Stomach (tissue), 9 donors: Measurements from ENCODE around the gene PPARA. TPM values are rescaled to one million over a fixed set of nuclear protein-coding genes. Genes with fewer than 3 reads are reported as not detected.

Source experiments
- DNase-seq, 2 donors: peaks; one replicate each; pipeline versions ENCODE4 v3.0.0 to v3.0.0-alpha.2; 2013 to 2019
- H3K27ac ChIP-seq, 5 donors: fragments of 200-600 bp in 4 of 5; sonication (generic) in 4 of 5; one replicate each; pipeline ENCODE4 v1.5.1; 2013 to 2019; ENCODE audit warnings: mild to moderate bottlenecking in 1 of 5, moderate library complexity in 1 of 5
- H3K27me3 ChIP-seq, 3 donors: fragments of 200-600 bp; sonication (generic); one replicate each; pipeline ENCODE4 v1.5.1; 2017 to 2019; ENCODE audit warnings: mixed run types in 1 of 3
- H3K36me3 ChIP-seq, 4 donors: fragments of 200-600 bp; sonication (generic); 1 replicate in 3 of 4; 2 replicates in 1 of 4; pipeline ENCODE4 v1.5.1; 2016 to 2019
- H3K4me1 ChIP-seq, 4 donors: fragments of 200-600 bp; sonication (generic); one replicate each; pipeline ENCODE4 v1.5.1; 2016 to 2019
- H3K4me3 ChIP-seq, 4 donors: fragments of 200-600 bp; sonication (generic) in 3 of 4; one replicate each; pipeline ENCODE4 v1.5.1; 2016 to 2019; ENCODE audit warnings: mild to moderate bottlenecking in 1 of 4
- H3K9me3 ChIP-seq, 4 donors: fragments of 200-600 bp; sonication (generic); one replicate each; pipeline ENCODE4 v1.5.1; 2016 to 2019
- EP300 ChIP-seq: sonication (generic); formaldehyde crosslinking; IDR thresholded peaks from one replicate; pipeline ENCODE4 v1.6.1; 2017; ENCODE audit warnings: antibody characterized with exemption
- POLR2A ChIP-seq, 4 donors: fragments of 450-650 bp; IDR thresholded peaks; one replicate each; pipeline ENCODE4 v1.6.1; 2016; ENCODE audit warnings: antibody characterized with exemption in 4 of 4, control low read depth in 2 of 4, mild to moderate bottlenecking in 1 of 4, moderate library complexity in 1 of 4
- POLR2AphosphoS5 ChIP-seq, 3 donors: sonication (generic); formaldehyde crosslinking; IDR thresholded peaks; one replicate each; pipeline ENCODE4 v1.6.1; 2016; ENCODE audit warnings: antibody characterized with exemption in 3 of 3
- WGBS, 5 donors: extraction: QIAGEN DNeasy Blood & Tissue Kit in 3 of 5; methylation state at CpG; one replicate each; pipeline versions ENCODE4 v1.1.5 to v1.1.7; 2013 to 2018; 5-methylcytosine and 5-hydroxymethylcytosine counted together
- intact Hi-C: fragments of 100-400 bp; cut with DNase I; formaldehyde crosslinking; loops from one replicate; pipeline ENCODE4 v1.15.1; 2023; ENCODE audit warnings: low total_unique reads
- polyA plus RNA-seq, 3 donors: library from polyadenylated mRNA; stranded (reverse); fragments of 200-250 nt; gene quantifications; one replicate each; pipeline ENCODE4 v1.2.3, GENCODE V29; 2013
- total RNA-seq, 5 donors: library from RNA; depleted of rRNA; stranded (reverse); fragments of >200 nt; gene quantifications; one replicate each; pipeline versions ENCODE4 v1.1.0 to v1.2.3, GENCODE V29; 2014 to 2016
- TF ChIP-seq, protein P1 (sequence below), 7 experiments: fragments of 450-650 bp in 4 of 7; fragments of 200-600 bp in 3 of 7; sonication (generic) in 3 of 7; IDR thresholded peaks; one replicate each; pipeline ENCODE4 v1.5.1; 2016 to 2019; ENCODE audit warnings: antibody characterized with exemption in 7 of 7, control low read depth in 2 of 7, mild to moderate bottlenecking in 1 of 7
- donor health status: healthy with polysubstance abuse.
- donor health status: Bipolar disorder and iron deficiency.
- donor health status: healthy.

Gene PPARA
- total and polyA plus RNA-seq, 8 donors = 3.4 to 28.8 (median 11.6) TPM

DNA sequence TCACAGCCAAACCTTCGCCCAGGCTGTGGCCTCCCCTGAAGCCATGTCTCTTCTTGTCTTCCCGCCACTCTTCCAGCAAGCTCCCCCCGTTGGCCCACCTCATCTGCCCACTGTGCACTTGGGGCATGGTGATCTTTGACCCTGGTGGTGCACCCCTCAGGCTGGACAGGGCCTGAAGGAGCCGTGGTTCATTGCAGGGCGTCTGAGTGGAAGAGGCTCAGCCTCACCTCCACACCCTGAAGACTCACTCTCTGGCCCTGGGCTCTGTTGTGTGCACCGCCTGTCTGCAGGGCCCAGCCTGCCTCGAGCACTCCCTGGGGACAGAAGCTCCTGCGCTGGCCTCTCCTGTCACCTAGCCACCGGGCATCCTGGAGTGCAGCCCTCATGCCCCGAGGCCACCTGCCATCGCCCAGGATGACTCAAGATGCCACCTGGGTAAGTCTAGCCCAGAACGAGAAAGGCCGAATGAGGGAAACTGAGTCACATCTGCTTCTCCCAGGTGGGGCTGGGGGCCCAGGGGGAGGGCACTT lies 40.8 kb upstream of the PPARA start:
- TF ChIP-seq POLR2A (IDR thresholded peaks at IDR 0.05) (no peak), POLR2AphosphoS5 (IDR thresholded peaks at IDR 0.05) (no peak), EP300 (no peak)
- TF ChIP-seq, protein P1, sequence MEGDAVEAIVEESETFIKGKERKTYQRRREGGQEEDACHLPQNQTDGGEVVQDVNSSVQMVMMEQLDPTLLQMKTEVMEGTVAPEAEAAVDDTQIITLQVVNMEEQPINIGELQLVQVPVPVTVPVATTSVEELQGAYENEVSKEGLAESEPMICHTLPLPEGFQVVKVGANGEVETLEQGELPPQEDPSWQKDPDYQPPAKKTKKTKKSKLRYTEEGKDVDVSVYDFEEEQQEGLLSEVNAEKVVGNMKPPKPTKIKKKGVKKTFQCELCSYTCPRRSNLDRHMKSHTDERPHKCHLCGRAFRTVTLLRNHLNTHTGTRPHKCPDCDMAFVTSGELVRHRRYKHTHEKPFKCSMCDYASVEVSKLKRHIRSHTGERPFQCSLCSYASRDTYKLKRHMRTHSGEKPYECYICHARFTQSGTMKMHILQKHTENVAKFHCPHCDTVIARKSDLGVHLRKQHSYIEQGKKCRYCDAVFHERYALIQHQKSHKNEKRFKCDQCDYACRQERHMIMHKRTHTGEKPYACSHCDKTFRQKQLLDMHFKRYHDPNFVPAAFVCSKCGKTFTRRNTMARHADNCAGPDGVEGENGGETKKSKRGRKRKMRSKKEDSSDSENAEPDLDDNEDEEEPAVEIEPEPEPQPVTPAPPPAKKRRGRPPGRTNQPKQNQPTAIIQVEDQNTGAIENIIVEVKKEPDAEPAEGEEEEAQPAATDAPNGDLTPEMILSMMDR (IDR thresholded peaks at IDR 0.05) = no peak
- WGBS, 5 donors = 73 to 86% (median 75%) methylated on average over 7 to 13 of the region's 13 CpGs
- Histone ChIP-seq H3K4me3 (peak overlapping the region in 1 of 4 donors; percentile 6), H3K27me3 (no peaks in the 10 kb centered on the region), H3K27ac (peak overlapping the region; percentile 71 to 91 (median 90)), H3K4me1 (peaks cover 88 to 100% (median 96%) of the 10 kb centered on the region in 4 donors), H3K9me3 (no peaks in the 10 kb centered on the region), H3K36me3 (peaks cover 47 to 88% (median 76%) of the 10 kb centered on the region in 4 donors)
- intact Hi-C loops = no loop called here
- DNase-seq = no peak

DNA sequence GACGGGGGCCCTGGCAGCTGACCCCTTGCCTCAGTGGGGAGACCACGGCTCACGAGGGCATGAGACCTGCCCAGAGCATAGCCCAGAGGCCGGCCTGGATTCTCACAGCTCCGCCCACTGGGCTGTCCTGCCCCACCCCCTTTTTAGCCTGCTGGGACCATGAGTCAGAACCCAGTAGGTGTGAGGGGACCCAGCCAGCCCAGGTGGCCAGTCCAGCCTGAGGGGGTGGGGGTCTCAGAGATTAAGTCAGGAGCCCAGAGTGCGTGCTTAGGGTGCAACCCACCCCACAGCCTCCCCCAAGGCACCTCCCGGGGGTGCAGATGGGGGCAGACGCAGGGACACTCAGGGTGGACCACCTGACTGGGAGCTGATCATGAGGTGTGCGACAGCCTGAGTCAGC lies 40.1 kb upstream of the PPARA start:
- Histone ChIP-seq H3K4me3 (no peak overlapping the region), H3K27me3 (no peaks in the 10 kb centered on the region), H3K36me3 (peaks cover 47 to 88% (median 72%) of the 10 kb centered on the region in 4 donors), H3K4me1 (peaks cover 88 to 100% (median 96%) of the 10 kb centered on the region in 4 donors), H3K9me3 (no peaks in the 10 kb centered on the region), H3K27ac (peak overlapping the region; percentile 55 to 91 (median 90))
- DNase-seq = peak in 1 of 2 donors; percentile 32
- 65 to 73% (median 67%) methylated on average over 6 to 9 of the region's 9 CpGs for WGBS, 5 donors
- intact Hi-C loops = no loop called here
- TF ChIP-seq POLR2A (IDR thresholded peaks at IDR 0.05) (no peak), POLR2AphosphoS5 (IDR thresholded peaks at IDR 0.05) (no peak), EP300 (no peak)
- TF ChIP-seq, protein P1 (IDR thresholded peaks at IDR 0.05) = no peak

DNA sequence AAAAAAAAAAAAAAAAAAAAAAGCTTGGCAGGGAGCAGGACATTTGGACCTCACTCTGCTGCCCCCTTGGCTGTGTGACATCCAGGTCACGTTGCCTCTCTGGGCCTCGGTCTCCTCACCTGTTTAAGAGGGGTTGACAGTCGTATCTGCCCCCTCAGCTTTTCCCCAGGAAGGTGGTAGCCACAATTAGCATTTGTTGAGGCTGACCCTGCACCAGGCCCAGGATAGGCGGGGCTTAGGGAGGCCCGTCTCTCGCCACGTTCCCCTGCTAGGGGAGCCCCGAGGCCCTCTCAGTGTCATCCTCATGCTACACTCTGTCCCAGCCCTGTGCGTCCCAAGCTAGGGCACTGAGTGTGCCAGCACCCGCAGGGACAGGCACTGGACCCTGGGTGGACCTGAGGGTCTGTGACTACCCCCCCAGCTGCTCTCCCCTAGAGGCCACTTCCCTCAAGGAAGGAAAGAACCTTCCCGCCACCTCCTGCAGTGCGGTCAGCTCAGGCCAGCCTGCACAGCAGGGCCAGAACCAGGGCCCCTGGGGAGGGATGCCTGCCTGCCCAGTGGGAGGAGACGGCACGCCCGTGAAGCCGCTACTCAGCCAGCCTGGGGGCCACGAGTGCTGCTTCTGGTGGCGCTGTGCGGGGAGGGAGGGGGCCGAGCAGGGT lies 38.5 kb upstream of the PPARA start:
- peak overlapping the region; percentile 31 to 91 (median 86) for H3K27ac ChIP-seq
- H3K27me3 ChIP-seq = no peaks in the 10 kb centered on the region
- peak in 1 of 2 donors; percentile 34 for DNase-seq
- peaks cover 88 to 100% (median 94%) of the 10 kb centered on the region in 4 donors for H3K4me1 ChIP-seq
- 48 to 64% (median 60%) methylated on average over 12 to 20 of the region's 20 CpGs for WGBS, 5 donors
- TF ChIP-seq EP300 = no peak
- H3K4me3 ChIP-seq = no peak overlapping the region
- intact Hi-C loops = no loop called here
- H3K9me3 ChIP-seq = no peaks in the 10 kb centered on the region
- H3K36me3 ChIP-seq = peaks cover 38 to 73% (median 60%) of the 10 kb centered on the region in 4 donors

DNA sequence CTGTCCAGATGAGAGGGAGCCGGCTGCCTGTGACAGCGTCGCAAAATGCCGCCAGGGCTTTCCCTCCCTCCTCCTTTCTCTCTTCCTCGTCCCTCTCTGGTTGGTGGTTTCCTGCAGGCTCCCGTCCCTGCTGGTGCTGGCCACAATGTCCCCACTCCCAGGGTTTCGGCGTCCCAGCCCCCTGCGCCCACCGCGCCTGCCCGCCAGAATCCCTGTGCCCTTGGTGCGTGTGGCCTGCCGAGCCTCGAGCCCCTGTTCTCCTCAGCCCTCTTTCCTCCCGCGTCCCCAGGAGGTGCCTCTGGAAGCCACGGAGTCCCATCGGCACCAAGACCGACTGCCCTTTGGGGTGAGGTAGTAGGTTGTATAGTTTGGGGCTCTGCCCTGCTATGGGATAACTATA lies 37.9 kb upstream of the PPARA start:
- TF ChIP-seq, protein P1 (IDR thresholded peaks at IDR 0.05) = no peak
- TF ChIP-seq POLR2AphosphoS5 (IDR thresholded peaks at IDR 0.05) (no peak), POLR2A (IDR thresholded peaks at IDR 0.05) (no peak), EP300 (no peak)
- DNase-seq = no peak
- H3K27ac ChIP-seq = peak overlapping the region in 4 of 5 donors; percentile 78 to 91 (median 86)
- peaks cover 84 to 97% (median 92%) of the 10 kb centered on the region in 4 donors for H3K4me1 ChIP-seq
- no peak overlapping the region for H3K4me3 ChIP-seq
- intact Hi-C loops = no loop called here
- 67 to 75% (median 72%) methylated on average over 18 to 20 of the region's 20 CpGs for WGBS, 5 donors
- H3K9me3 ChIP-seq = no peaks in the 10 kb centered on the region
- peaks cover 38 to 68% (median 58%) of the 10 kb centered on the region in 4 donors for H3K36me3 ChIP-seq
- no peaks in the 10 kb centered on the region for H3K27me3 ChIP-seq
